SK-N-SH (cell line): ENCODE results near the gene L3MBTL1. TPM values are rescaled to one million over a fixed set of nuclear protein-coding genes. Genes with fewer than 3 reads are reported as not detected.

ENCODE experiments used
- CTCF ChIA-PET: fragments of 300-600, 350-600 bp; formaldehyde crosslinking; extraction: SDS; loops from one replicate; lab custom pipeline; 2021; lab: Yijun Ruan, JAX
- POLR2A ChIA-PET: fragments of 350-600 bp; sonication (Branson Sonifier 250); formaldehyde crosslinking; extraction: SDS; loops from one replicate; lab custom pipeline; 2020; ENCODE audit warnings: antibody characterized with exemption, inconsistent platforms; lab: Yijun Ruan, JAX
- DNase-seq: peaks from one replicate; pipeline ENCODE4 v3.0.0; 2012
- H2AFZ ChIP-seq: fragments of 200-600 bp; sonication (generic); 2 replicates; pipeline ENCODE4 v1.8.1; 2016; ENCODE audit warnings: antibody characterized with exemption, mild to moderate bottlenecking, low read depth
- H3F3A ChIP-seq: fragments of 200-600 bp; sonication (generic); replicated peaks from 2 replicates; pipeline ENCODE3; 2016; ENCODE audit warnings: antibody characterized with exemption, mild to moderate bottlenecking; ENCODE audit not compliant: insufficient read depth
- H3K27ac ChIP-seq, 2 experiments: fragments of 200-500 bp in 1 of 2; fragments of 200-600 bp in 1 of 2; sonication (Bioruptor generic) in 1 of 2; sonication (generic), shearing (Covaris generic) in 1 of 2; 2 replicates each; pipeline versions ENCODE4 v1.5.1 to v1.6.1; 2014 to 2016; ENCODE audit warnings: low read depth in 2 of 2, inconsistent platforms in 1 of 2, low read length in 1 of 2, mild to moderate bottlenecking in 1 of 2, mixed read lengths in 1 of 2
- H3K27me3 ChIP-seq: fragments of 200-600 bp; sonication (generic), shearing (Covaris generic); 2 replicates; pipeline ENCODE4 v1.6.1; 2016; ENCODE audit warnings: mixed run types; ENCODE audit not compliant: insufficient read depth
- H3K36me3 ChIP-seq, 2 experiments: fragments of 200-500 bp in 1 of 2; fragments of 200-600 bp in 1 of 2; sonication (Bioruptor generic) in 1 of 2; sonication (generic) in 1 of 2; replicated peaks in 1 of 2; 2 replicates each; pipeline versions ENCODE3 to v1.5.1; 2014 to 2016; ENCODE audit warnings: low read length in 1 of 2, mild to moderate bottlenecking in 1 of 2; ENCODE audit not compliant: insufficient read depth in 2 of 2, control insufficient read depth in 1 of 2
- H3K4me1 ChIP-seq, 2 experiments: fragments of 200-500 bp in 1 of 2; fragments of 200-600 bp in 1 of 2; sonication (Bioruptor generic) in 1 of 2; sonication (generic), shearing (Covaris generic) in 1 of 2; 2 replicates each; pipeline versions ENCODE4 v1.5.1 to v1.6.1; 2014 to 2016; ENCODE audit warnings: low read depth in 1 of 2, low read length in 1 of 2, mixed run types in 1 of 2; ENCODE audit not compliant: insufficient read depth in 2 of 2, control insufficient read depth in 1 of 2
- H3K4me2 ChIP-seq: fragments of 200-600 bp; sonication (generic), shearing (Covaris generic); 2 replicates; pipeline ENCODE4 v1.6.1; 2017; ENCODE audit warnings: mixed run types
- H3K4me3 ChIP-seq, 2 experiments: fragments of 200-500 bp in 1 of 2; fragments of 200-600 bp in 1 of 2; sonication (Bioruptor generic) in 1 of 2; sonication (generic), shearing (Covaris generic) in 1 of 2; 2 replicates each; pipeline versions ENCODE4 v1.5.1 to v1.8.1; 2014 to 2016; ENCODE audit warnings: low read depth in 2 of 2, inconsistent platforms in 1 of 2, low read length in 1 of 2, mild to moderate bottlenecking in 1 of 2, mixed read lengths in 1 of 2, moderate library complexity in 1 of 2
- H3K79me2 ChIP-seq: fragments of 200-600 bp; sonication (generic); 2 replicates; pipeline ENCODE4 v1.8.1; 2017; ENCODE audit warnings: mild to moderate bottlenecking; ENCODE audit not compliant: insufficient read depth
- H3K9ac ChIP-seq: fragments of 200-600 bp; sonication (generic); 2 replicates; pipeline ENCODE4 v1.6.1; 2017; ENCODE audit warnings: mixed run types
- H3K9me2 ChIP-seq: fragments of 200-600 bp; sonication (generic); 2 replicates; pipeline ENCODE4 v1.6.1; 2017; ENCODE audit warnings: mixed run types
- H3K9me3 ChIP-seq: fragments of 200-600 bp; sonication (generic); 2 replicates; pipeline ENCODE4 v1.6.1; 2017; ENCODE audit warnings: mixed run types, mild to moderate bottlenecking, moderate library complexity
- H4K20me1 ChIP-seq: fragments of 200-600 bp; sonication (generic); 2 replicates; pipeline ENCODE4 v1.6.1; 2017; ENCODE audit warnings: mild to moderate bottlenecking, mixed run types; ENCODE audit not compliant: insufficient read depth
- CHD2 ChIP-seq: fragments of 150-350 bp; IDR thresholded peaks from 2 replicates; pipeline ENCODE4 v1.6.1; 2018; ENCODE audit warnings: low read length; ENCODE audit not compliant: partially characterized antibody
- CTCF ChIP-seq: fragments of 200-600 bp; sonication (generic); IDR thresholded peaks from 2 replicates; pipeline ENCODE4 v1.6.1; 2017; ENCODE audit warnings: antibody characterized with exemption, mild to moderate bottlenecking, moderate library complexity
- ELF1 ChIP-seq: IDR thresholded peaks from 2 replicates; pipeline ENCODE4 v1.4.0; 2012
- EP300 ChIP-seq, 2 experiments: IDR thresholded peaks; 2 replicates each; pipeline versions ENCODE4 v1.4.0 to v1.6.1; 2012; ENCODE audit warnings: borderline replicate concordance in 1 of 2, low read depth in 1 of 2, low read length in 1 of 2
- FOXJ3 ChIP-seq: sonication (generic); formaldehyde crosslinking; IDR thresholded peaks from 2 replicates; pipeline ENCODE4 v1.5.1; 2020; ENCODE audit warnings: mild to moderate bottlenecking, missing genetic modification reagents
- FOXM1 ChIP-seq: IDR thresholded peaks from 2 replicates; pipeline ENCODE4 v1.4.0; 2012; ENCODE audit warnings: low read depth, mild to moderate bottlenecking
- IRF3 ChIP-seq: fragments of 150-350 bp; IDR thresholded peaks from 2 replicates; pipeline ENCODE4 v1.6.1; 2016; ENCODE audit warnings: mild to moderate bottlenecking, low read depth, low read length
- JUND ChIP-seq: IDR thresholded peaks from 2 replicates; pipeline ENCODE4 v1.4.0; 2012
- MEF2A ChIP-seq: IDR thresholded peaks from 2 replicates; pipeline ENCODE4 v1.4.0; 2012; ENCODE audit warnings: low read depth, borderline replicate concordance
- MXI1 ChIP-seq: IDR thresholded peaks from 2 replicates; pipeline ENCODE4 v1.6.1; 2012; ENCODE audit warnings: mild to moderate bottlenecking, low read depth, low read length, improper control_type of control experiment
- NRF1 ChIP-seq: IDR thresholded peaks from 2 replicates; pipeline ENCODE4 v1.6.1; 2012; ENCODE audit warnings: low read depth, mild to moderate bottlenecking, low read length
- PBX3 ChIP-seq: IDR thresholded peaks from 2 replicates; pipeline ENCODE4; 2012
- POLR2AphosphoS5 ChIP-seq: IDR thresholded peaks from 2 replicates; pipeline ENCODE4 v1.6.1; 2012; ENCODE audit warnings: low read depth, low read length
- RCOR1 ChIP-seq: fragments of 150-350 bp; IDR thresholded peaks from 2 replicates; pipeline ENCODE4 v1.6.1; 2017; ENCODE audit warnings: antibody characterized with exemption, low read length
- RFX5 ChIP-seq: IDR thresholded peaks from 2 replicates; pipeline ENCODE4 v1.6.1; 2012; ENCODE audit warnings: mild to moderate bottlenecking, improper control_type of control experiment, low read length
- RXRA ChIP-seq: IDR thresholded peaks from 2 replicates; pipeline ENCODE4 v1.4.0; 2012; ENCODE audit warnings: low read depth, mild to moderate bottlenecking, borderline replicate concordance
- SIN3A ChIP-seq: IDR thresholded peaks from 2 replicates; pipeline ENCODE4 v1.6.1; 2012; ENCODE audit warnings: low read depth, mild to moderate bottlenecking, low read length, moderate library complexity, borderline replicate concordance
- SMC3 ChIP-seq: IDR thresholded peaks from 2 replicates; pipeline ENCODE4 v1.6.1; 2012; ENCODE audit warnings: low read depth, low read length, improper control_type of control experiment
- YY1 ChIP-seq: IDR thresholded peaks from 2 replicates; pipeline ENCODE4 v1.4.0; 2012; ENCODE audit warnings: low read depth, mild to moderate bottlenecking
- WGBS: methylation state at CpG from one replicate; pipeline ENCODE4 v1.1.6; 2017; ENCODE audit warnings: low lambda C conversion rate; 5-methylcytosine and 5-hydroxymethylcytosine counted together
- polyA plus RNA-seq, 3 experiments: library from polyadenylated mRNA; depleted of rRNA; stranded (reverse); fragments of >200 nt; gene quantifications; 2 replicates each; pipeline ENCODE4 v1.2.3, GENCODE V29; 2012
- TF ChIP-seq, protein P1 (sequence below): IDR thresholded peaks from 2 replicates; pipeline ENCODE4 v1.4.0; 2012; ENCODE audit warnings: low read depth, borderline replicate concordance
- TF ChIP-seq, protein P2 (sequence below): IDR thresholded peaks from 2 replicates; pipeline ENCODE4 v1.4.0; 2012; ENCODE audit warnings: low read depth
- TF ChIP-seq, protein P3 (sequence below): IDR thresholded peaks from 2 replicates; pipeline ENCODE4 v1.4.0; 2012; ENCODE audit warnings: low read depth, borderline replicate concordance

Gene L3MBTL1
- polyA plus RNA-seq, 1 of the 3 experiments (the other 2 are of a cell fraction): 8.9 TPM

DNA sequence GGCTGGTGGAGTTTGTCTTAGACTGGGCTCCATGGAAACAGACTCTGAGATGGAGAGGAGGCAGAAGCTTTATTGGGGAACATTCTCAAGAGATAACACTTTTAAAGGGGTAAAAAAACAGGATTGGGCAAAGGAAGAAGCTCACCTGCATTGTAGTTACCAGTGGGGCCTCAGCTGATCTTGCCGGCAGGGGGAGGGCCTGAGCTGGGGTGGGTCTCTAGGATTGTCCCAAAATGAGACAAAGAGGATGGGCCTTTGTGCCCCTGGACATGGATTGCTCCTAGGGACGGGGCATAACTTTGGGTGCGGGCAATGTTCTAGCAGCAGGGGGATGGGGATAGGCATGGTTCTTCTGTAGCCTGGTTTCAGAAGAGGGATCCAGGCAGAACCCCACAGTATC is 63.8 kb downstream of the L3MBTL1 start:
- Histone ChIP-seq H3K27me3 (no peaks in the 10 kb centered on the region), H3K9ac (no peak overlapping the region), H3K79me2 (no peaks in the 10 kb centered on the region), H4K20me1 (no peaks in the 10 kb centered on the region), H3K4me2 (no peak overlapping the region), H3K9me2 (no peaks in the 10 kb centered on the region), H3K4me1 (no peaks in the 10 kb centered on the region), H3K4me3 (no peak overlapping the region), H3K36me3 (no peaks in the 10 kb centered on the region), H3K9me3 (no peaks in the 10 kb centered on the region), H3F3A (no peaks in the 10 kb centered on the region), H2AFZ (no peak overlapping the region), H3K27ac (no peak overlapping the region)
- TF ChIP-seq MXI1 (no peak), FOXM1 (no peak), POLR2AphosphoS5 (no peak), YY1 (no peak), CTCF (no peak), PBX3 (no peak), EP300 (IDR thresholded peaks at IDR 0.05; ENCODE audit: borderline replicate concordance in 1 of 2, low read depth in 1 of 2, low read length in 1 of 2) (no peak), FOXJ3 (CRISPR knock-in tag) (no peak), RXRA (no peak), JUND (no peak), SIN3A (no peak), RCOR1 (no peak), ELF1 (no peak), MEF2A (no peak)
- TF ChIP-seq, protein P1, sequence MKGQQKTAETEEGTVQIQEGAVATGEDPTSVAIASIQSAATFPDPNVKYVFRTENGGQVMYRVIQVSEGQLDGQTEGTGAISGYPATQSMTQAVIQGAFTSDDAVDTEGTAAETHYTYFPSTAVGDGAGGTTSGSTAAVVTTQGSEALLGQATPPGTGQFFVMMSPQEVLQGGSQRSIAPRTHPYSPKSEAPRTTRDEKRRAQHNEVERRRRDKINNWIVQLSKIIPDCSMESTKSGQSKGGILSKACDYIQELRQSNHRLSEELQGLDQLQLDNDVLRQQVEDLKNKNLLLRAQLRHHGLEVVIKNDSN: no peak
- no peak for DNase-seq
- WGBS: 64% methylated on average over 1 of the region's 3 CpGs
- CTCF ChIA-PET: no interaction called here
- POLR2A ChIA-PET: no interaction called here

DNA sequence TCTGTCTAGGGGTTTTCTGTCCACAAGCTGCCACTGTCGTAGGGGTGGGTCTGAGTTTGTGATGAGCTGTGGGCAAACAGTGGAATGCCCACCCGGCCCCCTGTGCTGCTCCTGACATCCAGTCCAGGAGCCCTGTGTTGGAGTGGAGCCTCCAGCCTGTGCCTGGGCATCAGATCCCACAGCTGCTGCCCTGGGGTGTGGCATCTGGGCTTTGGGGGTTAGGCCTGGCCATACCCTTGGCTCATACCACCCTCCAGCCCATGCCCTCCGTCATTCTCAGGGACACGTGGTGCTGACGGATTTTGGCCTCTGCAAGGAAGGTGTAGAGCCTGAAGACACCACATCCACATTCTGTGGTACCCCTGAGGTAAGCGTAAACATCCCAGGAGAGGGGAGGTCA is 64.3 kb downstream of the L3MBTL1 start:
- no peaks in the 10 kb centered on the region for H3K36me3 ChIP-seq
- no peak overlapping the region for H2AFZ ChIP-seq
- no peak overlapping the region for H3K27ac ChIP-seq
- 72% methylated on average over 5 of the region's 6 CpGs for WGBS
- H3F3A ChIP-seq: no peaks in the 10 kb centered on the region
- CTCF ChIA-PET: interaction anchor here (0.6 kb wide), 1 partner anchor 9 kb away, joined by 3 read pairs; no protein-coding TSS in a partner anchor
- H3K79me2 ChIP-seq: no peaks in the 10 kb centered on the region
- H3K4me3 ChIP-seq: no peak overlapping the region
- no peaks in the 10 kb centered on the region for H3K9me3 ChIP-seq
- H3K27me3 ChIP-seq: no peaks in the 10 kb centered on the region
- POLR2A ChIA-PET: no interaction called here
- DNase-seq: no peak
- H4K20me1 ChIP-seq: no peaks in the 10 kb centered on the region
- H3K4me1 ChIP-seq: no peaks in the 10 kb centered on the region
- H3K9me2 ChIP-seq: no peaks in the 10 kb centered on the region
- no peak overlapping the region for H3K9ac ChIP-seq
- H3K4me2 ChIP-seq: no peak overlapping the region
- TF ChIP-seq JUND (no peak), YY1 (no peak), IRF3 (no peak), NRF1 (no peak), SMC3 (no peak), FOXJ3 (CRISPR knock-in tag) (no peak), RFX5 (no peak), CHD2 (no peak)
- TF ChIP-seq, protein P2, sequence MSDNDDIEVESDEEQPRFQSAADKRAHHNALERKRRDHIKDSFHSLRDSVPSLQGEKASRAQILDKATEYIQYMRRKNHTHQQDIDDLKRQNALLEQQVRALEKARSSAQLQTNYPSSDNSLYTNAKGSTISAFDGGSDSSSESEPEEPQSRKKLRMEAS: no peak
- TF ChIP-seq, protein P3, sequence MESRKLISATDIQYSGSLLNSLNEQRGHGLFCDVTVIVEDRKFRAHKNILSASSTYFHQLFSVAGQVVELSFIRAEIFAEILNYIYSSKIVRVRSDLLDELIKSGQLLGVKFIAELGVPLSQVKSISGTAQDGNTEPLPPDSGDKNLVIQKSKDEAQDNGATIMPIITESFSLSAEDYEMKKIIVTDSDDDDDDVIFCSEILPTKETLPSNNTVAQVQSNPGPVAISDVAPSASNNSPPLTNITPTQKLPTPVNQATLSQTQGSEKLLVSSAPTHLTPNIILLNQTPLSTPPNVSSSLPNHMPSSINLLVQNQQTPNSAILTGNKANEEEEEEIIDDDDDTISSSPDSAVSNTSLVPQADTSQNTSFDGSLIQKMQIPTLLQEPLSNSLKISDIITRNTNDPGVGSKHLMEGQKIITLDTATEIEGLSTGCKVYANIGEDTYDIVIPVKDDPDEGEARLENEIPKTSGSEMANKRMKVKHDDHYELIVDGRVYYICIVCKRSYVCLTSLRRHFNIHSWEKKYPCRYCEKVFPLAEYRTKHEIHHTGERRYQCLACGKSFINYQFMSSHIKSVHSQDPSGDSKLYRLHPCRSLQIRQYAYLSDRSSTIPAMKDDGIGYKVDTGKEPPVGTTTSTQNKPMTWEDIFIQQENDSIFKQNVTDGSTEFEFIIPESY: no peak
